IMR-90 (cell line): ENCODE measurements around the gene XPA. TPM values are rescaled to one million over a fixed set of nuclear protein-coding genes. Genes with fewer than 3 reads are reported as not detected.

ENCODE experiments used
- ATAC-seq: fragments of 200-7000 bp; cut with Tn5 transposase; 2 replicates; pipeline ENCODE4 v1.9.1; 2020; ENCODE audit warnings: low read depth, mild to moderate bottlenecking, moderate library complexity
- BruUV-seq: library from RNA; stranded (reverse); fragments of 400-500 nt; replicated peaks from 2 replicates; lab custom pipeline; 2021; lab: Mats Ljungman, UMichigan
- CTCF ChIA-PET: fragments of 300-600 bp; formaldehyde crosslinking; extraction: SDS; loops from one replicate; lab custom pipeline; 2021; ENCODE audit warnings: antibody characterized with exemption; lab: Yijun Ruan, JAX
- POLR2A ChIA-PET: fragments of 300-600 bp; sonication (Branson Sonifier 250); formaldehyde crosslinking; loops from one replicate; lab custom pipeline; 2022; ENCODE audit warnings: antibody characterized with exemption; ENCODE audit not compliant: unreplicated experiment; lab: Charles Lee
- DNase-seq: peaks from one replicate; pipeline ENCODE4 v3.0.0; 2013
- H2AFZ ChIP-seq: replicated peaks from 2 replicates; pipeline ENCODE3; 2013; ENCODE audit warnings: low read length, mild to moderate bottlenecking; ENCODE audit not compliant: poor library complexity
- H2AK5ac ChIP-seq: 2 replicates; pipeline ENCODE4 v1.6.1; 2013; ENCODE audit warnings: low read depth, low read length, inconsistent platforms
- H2AK9ac ChIP-seq: replicated peaks from 2 replicates; pipeline ENCODE3; 2013; ENCODE audit warnings: mild to moderate bottlenecking, low read depth, low read length, moderate library complexity; ENCODE audit not compliant: poor library complexity
- H2BK120ac ChIP-seq: 2 replicates; pipeline ENCODE4 v1.6.1; 2013; ENCODE audit warnings: low read depth, low read length, inconsistent platforms
- H2BK15ac ChIP-seq: 3 replicates; pipeline ENCODE4 v1.6.1; 2013; ENCODE audit warnings: low read depth, low read length, inconsistent platforms
- H2BK20ac ChIP-seq: 2 replicates; pipeline ENCODE4 v1.6.1; 2013; ENCODE audit warnings: low read depth, mild to moderate bottlenecking, inconsistent platforms, low read length, moderate library complexity
- H2BK5ac ChIP-seq: 2 replicates; pipeline ENCODE4 v1.6.1; 2013; ENCODE audit warnings: mild to moderate bottlenecking, low read depth, low read length, inconsistent platforms; ENCODE audit not compliant: poor library complexity, severe bottlenecking
- H3K14ac ChIP-seq: replicated peaks from 2 replicates; pipeline ENCODE4 v1.6.1; 2013; ENCODE audit warnings: low read depth, low read length, inconsistent platforms
- H3K18ac ChIP-seq: 2 replicates; pipeline ENCODE4 v1.6.1; 2013; ENCODE audit warnings: low read depth, low read length, control low read depth
- H3K23ac ChIP-seq: 2 replicates; pipeline ENCODE4 v1.6.1; 2013; ENCODE audit warnings: low read depth, low read length, inconsistent platforms
- H3K27ac ChIP-seq: 2 replicates; pipeline ENCODE4 v1.5.1; 2013; ENCODE audit warnings: mild to moderate bottlenecking, control low read depth, low read length; ENCODE audit not compliant: insufficient read depth
- H3K27me3 ChIP-seq: 2 replicates; pipeline ENCODE4 v1.6.1; 2013; ENCODE audit warnings: low read length; ENCODE audit not compliant: control insufficient read depth, insufficient read depth
- H3K36me3 ChIP-seq: 2 replicates; pipeline ENCODE4 v1.6.1; 2013; ENCODE audit warnings: low read length, mixed read lengths; ENCODE audit not compliant: control insufficient read depth, insufficient read depth
- H3K4ac ChIP-seq: 2 replicates; pipeline ENCODE4 v1.6.1; 2013; ENCODE audit warnings: low read depth, low read length, inconsistent platforms
- H3K4me1 ChIP-seq: 2 replicates; pipeline ENCODE4 v1.6.1; 2013; ENCODE audit warnings: low read length, mixed read lengths; ENCODE audit not compliant: control insufficient read depth, insufficient read depth
- H3K4me2 ChIP-seq: 2 replicates; pipeline ENCODE4 v1.6.1; 2013; ENCODE audit warnings: low read depth, mild to moderate bottlenecking, control low read depth, low read length, moderate library complexity
- H3K4me3 ChIP-seq: 2 replicates; pipeline ENCODE4 v1.5.1; 2013; ENCODE audit warnings: low read depth, mild to moderate bottlenecking, control low read depth, low read length, moderate library complexity; ENCODE audit not compliant: insufficient read depth
- H3K56ac ChIP-seq: 2 replicates; pipeline ENCODE4 v1.6.1; 2013; ENCODE audit warnings: low read length, inconsistent platforms; ENCODE audit not compliant: insufficient read depth; ENCODE audit errors: extremely low read depth
- H3K79me1 ChIP-seq, 2 experiments: 2 replicates each; pipeline ENCODE4 v1.6.1; 2013; ENCODE audit warnings: low read length in 2 of 2, inconsistent platforms in 1 of 2, low read depth in 1 of 2
- H3K9ac ChIP-seq: 2 replicates; pipeline ENCODE4 v1.6.1; 2013; ENCODE audit warnings: low read depth, low read length, control low read depth
- H3K9me1 ChIP-seq: 2 replicates; pipeline ENCODE4 v1.6.1; 2013; ENCODE audit warnings: low read length, inconsistent platforms; ENCODE audit not compliant: insufficient read depth
- H3K9me3 ChIP-seq: 2 replicates; pipeline ENCODE4 v1.6.1; 2013; ENCODE audit warnings: low read length; ENCODE audit not compliant: control insufficient read depth, insufficient read depth
- H4K20me1 ChIP-seq: 2 replicates; pipeline ENCODE4 v1.6.1; 2013; ENCODE audit warnings: low read length, inconsistent platforms; ENCODE audit not compliant: insufficient read depth
- H4K5ac ChIP-seq: 2 replicates; pipeline ENCODE4 v1.6.1; 2013; ENCODE audit warnings: mild to moderate bottlenecking, low read depth, low read length, control low read depth
- H4K8ac ChIP-seq, 2 experiments: 2 replicates each; pipeline ENCODE4 v1.6.1; 2013; ENCODE audit warnings: low read depth in 2 of 2, low read length in 2 of 2, control low read depth in 1 of 2, inconsistent platforms in 1 of 2
- H4K91ac ChIP-seq: 2 replicates; pipeline ENCODE4 v1.6.1; 2013; ENCODE audit warnings: low read depth, low read length, inconsistent platforms; ENCODE audit not compliant: insufficient read depth
- CHD1 ChIP-seq: IDR thresholded peaks from 2 replicates; pipeline ENCODE4 v1.6.1; 2012; ENCODE audit warnings: low read depth, low read length, improper control_type of control experiment
- FOS ChIP-seq: fragments of 150-350 bp; IDR thresholded peaks from 2 replicates; pipeline ENCODE4 v1.6.1; 2016; ENCODE audit warnings: low read depth, low read length
- RCOR1 ChIP-seq: IDR thresholded peaks from 2 replicates; pipeline ENCODE4 v1.6.1; 2012; ENCODE audit warnings: mild to moderate bottlenecking, low read length, improper control_type of control experiment; ENCODE audit not compliant: insufficient replicate concordance
- RFX5 ChIP-seq: IDR thresholded peaks from 2 replicates; pipeline ENCODE4 v1.8.0; 2012; ENCODE audit warnings: low read depth, mild to moderate bottlenecking, low read length, moderate library complexity
- SMC3 ChIP-seq: fragments of 150-350 bp; IDR thresholded peaks from 2 replicates; pipeline ENCODE4 v1.6.1; 2016; ENCODE audit warnings: low read depth, mild to moderate bottlenecking, antibody characterized with exemption, low read length, moderate library complexity
- WGBS, 2 experiments: methylation state at CpG; one replicate each; pipeline versions ENCODE4 v1.1.5 to v1.1.7; 2013; ENCODE audit warnings: missing lambda C conversion rate in 2 of 2; ENCODE audit not compliant: insufficient read length in 1 of 2; ENCODE audit errors: extremely low coverage in 2 of 2; 5-methylcytosine and 5-hydroxymethylcytosine counted together
- dilution Hi-C: fragments of 300-500 bp; cut with HindIII; formaldehyde crosslinking; loops from one replicate; pipeline ENCODE4 v1.14.3; 2018; ENCODE audit warnings: low sequenced_read_pairs; ENCODE audit not compliant: unreplicated experiment
- in situ Hi-C: fragments of 300-500 bp; cut with MboI; formaldehyde crosslinking; loops from 3 replicates; pipeline ENCODE4 v1.14.3; 2019; ENCODE audit warnings: low sequenced_read_pairs, inconsistent platforms, mixed read lengths
- intact Hi-C: fragments of 100-400 bp; cut with micrococcal nuclease; formaldehyde crosslinking; loops from 2 replicates; pipeline ENCODE4 v1.10.0; 2022
- polyA plus RNA-seq, 3 experiments: library from polyadenylated mRNA; depleted of rRNA; stranded (reverse); fragments of >200 nt; gene quantifications; 2 replicates each; pipeline ENCODE4 v1.2.3, GENCODE V29; 2012; ENCODE audit warnings: low replicate concordance in 1 of 3
- total RNA-seq: library from RNA; depleted of rRNA; stranded (reverse); fragments of >200 nt; gene quantifications from 2 replicates; pipeline ENCODE4 v1.2.3, GENCODE V29; 2012
- TF ChIP-seq, protein P1 (sequence below): fragments of 150-350 bp; IDR thresholded peaks from 2 replicates; pipeline ENCODE4 v1.6.1; 2016; ENCODE audit warnings: low read depth, mild to moderate bottlenecking, low read length, moderate library complexity, borderline replicate concordance
- TF ChIP-seq, protein P2 (sequence below): conservative IDR thresholded peaks from 2 replicates; pipeline ENCODE4 v1.5.1; 2012; ENCODE audit warnings: mild to moderate bottlenecking, low read depth, low read length, improper control_type of control experiment

XPA gene
- total and polyA plus RNA-seq, 2 of the 4 experiments (the other 2 are of a cell fraction) = 1.4 to 2.2 TPM

DNA sequence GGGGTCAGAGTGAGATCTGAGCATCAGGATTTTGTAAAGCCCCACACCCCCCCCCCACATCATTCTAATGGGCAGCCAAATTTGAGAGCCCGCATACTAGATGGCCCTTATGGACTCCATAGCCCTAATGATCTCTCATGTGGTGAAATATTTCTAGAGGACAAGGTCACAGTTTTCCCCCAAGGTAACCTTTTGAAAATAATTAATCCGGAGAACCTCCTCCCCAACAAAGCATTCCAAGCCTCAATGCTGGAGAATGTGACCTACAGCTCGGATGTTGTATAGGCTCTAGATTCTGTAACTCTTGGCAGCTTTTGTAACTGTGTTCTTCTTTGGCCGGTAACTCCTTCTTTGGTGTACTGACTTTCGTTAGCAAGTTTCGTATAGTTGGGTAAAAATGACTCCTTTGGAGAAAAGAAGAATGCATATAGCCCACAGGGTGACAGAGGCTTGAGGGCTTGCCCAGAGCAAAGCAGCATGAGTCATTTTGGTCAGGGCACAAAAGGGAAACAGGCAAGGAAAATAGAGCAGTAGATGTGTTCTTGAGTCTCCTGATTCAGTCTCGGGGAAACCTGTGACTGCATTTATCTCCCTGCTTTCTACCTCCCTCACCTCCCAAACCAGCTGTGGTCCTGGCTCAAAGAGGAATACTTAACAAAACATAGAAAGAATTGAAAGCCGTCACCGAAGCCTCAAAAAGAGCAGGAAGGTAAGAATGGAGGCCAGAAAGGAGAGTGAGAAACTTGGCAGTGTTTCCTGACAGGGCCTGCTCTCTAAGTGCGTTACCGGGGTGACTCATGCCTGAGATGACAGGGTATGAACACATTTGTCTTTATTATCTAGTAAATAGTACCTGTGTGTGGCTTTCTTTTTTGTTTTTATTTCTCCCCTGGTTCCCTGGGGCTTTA is 6.6 kb upstream of the XPA start:
- H3K9ac ChIP-seq = no peak overlapping the region
- H4K91ac ChIP-seq = no peak overlapping the region
- CTCF ChIA-PET = no interaction called here
- no peak overlapping the region for H2BK5ac ChIP-seq
- H2AFZ ChIP-seq = no peak overlapping the region
- in situ Hi-C loops (no loop called here), dilution Hi-C loops (no loop called here), intact Hi-C loops (no loop called here)
- no TSS peak for BruUV-seq
- TF ChIP-seq, protein P1, sequence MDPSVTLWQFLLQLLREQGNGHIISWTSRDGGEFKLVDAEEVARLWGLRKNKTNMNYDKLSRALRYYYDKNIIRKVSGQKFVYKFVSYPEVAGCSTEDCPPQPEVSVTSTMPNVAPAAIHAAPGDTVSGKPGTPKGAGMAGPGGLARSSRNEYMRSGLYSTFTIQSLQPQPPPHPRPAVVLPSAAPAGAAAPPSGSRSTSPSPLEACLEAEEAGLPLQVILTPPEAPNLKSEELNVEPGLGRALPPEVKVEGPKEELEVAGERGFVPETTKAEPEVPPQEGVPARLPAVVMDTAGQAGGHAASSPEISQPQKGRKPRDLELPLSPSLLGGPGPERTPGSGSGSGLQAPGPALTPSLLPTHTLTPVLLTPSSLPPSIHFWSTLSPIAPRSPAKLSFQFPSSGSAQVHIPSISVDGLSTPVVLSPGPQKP = no peak
- TF ChIP-seq FOS (peak; percentile 47), RFX5 (no peak), SMC3 (no peak), CHD1 (no peak), RCOR1 (no peak)
- TF ChIP-seq, protein P2, sequence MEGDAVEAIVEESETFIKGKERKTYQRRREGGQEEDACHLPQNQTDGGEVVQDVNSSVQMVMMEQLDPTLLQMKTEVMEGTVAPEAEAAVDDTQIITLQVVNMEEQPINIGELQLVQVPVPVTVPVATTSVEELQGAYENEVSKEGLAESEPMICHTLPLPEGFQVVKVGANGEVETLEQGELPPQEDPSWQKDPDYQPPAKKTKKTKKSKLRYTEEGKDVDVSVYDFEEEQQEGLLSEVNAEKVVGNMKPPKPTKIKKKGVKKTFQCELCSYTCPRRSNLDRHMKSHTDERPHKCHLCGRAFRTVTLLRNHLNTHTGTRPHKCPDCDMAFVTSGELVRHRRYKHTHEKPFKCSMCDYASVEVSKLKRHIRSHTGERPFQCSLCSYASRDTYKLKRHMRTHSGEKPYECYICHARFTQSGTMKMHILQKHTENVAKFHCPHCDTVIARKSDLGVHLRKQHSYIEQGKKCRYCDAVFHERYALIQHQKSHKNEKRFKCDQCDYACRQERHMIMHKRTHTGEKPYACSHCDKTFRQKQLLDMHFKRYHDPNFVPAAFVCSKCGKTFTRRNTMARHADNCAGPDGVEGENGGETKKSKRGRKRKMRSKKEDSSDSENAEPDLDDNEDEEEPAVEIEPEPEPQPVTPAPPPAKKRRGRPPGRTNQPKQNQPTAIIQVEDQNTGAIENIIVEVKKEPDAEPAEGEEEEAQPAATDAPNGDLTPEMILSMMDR = no peak
- no CpG with 5 or more reads among the region's 11 CpGs for WGBS, 2 experiments
- H2BK20ac ChIP-seq = no peak overlapping the region
- no peak overlapping the region for H4K5ac ChIP-seq
- no peak overlapping the region for H2AK5ac ChIP-seq
- no peak overlapping the region for H2BK120ac ChIP-seq
- no peaks in the 10 kb centered on the region for H3K9me1 ChIP-seq
- peaks cover 3% of the 10 kb centered on the region for H3K4me1 ChIP-seq
- no peak overlapping the region for H3K18ac ChIP-seq
- DNase-seq = peak; percentile 80
- H3K4ac ChIP-seq = no peak overlapping the region
- no peak overlapping the region for H3K4me3 ChIP-seq
- H3K36me3 ChIP-seq = no peaks in the 10 kb centered on the region
- no peak overlapping the region for H3K56ac ChIP-seq
- H3K23ac ChIP-seq = no peak overlapping the region
- peak; percentile 90 for ATAC-seq
- no peak overlapping the region for H3K27ac ChIP-seq
- POLR2A ChIA-PET = no interaction called here
- peak overlapping the region; percentile 18; the same call in 1 of the 2 replicates for H3K4me2 ChIP-seq
- no peaks in the 10 kb centered on the region for H3K79me1 ChIP-seq
- no peak overlapping the region for H3K14ac ChIP-seq
- H4K20me1 ChIP-seq = no peaks in the 10 kb centered on the region
- H3K27me3 ChIP-seq = peaks cover 7% of the 10 kb centered on the region
- no peak overlapping the region for H2AK9ac ChIP-seq
- H3K9me3 ChIP-seq = no peaks in the 10 kb centered on the region
- H4K8ac ChIP-seq = no peak overlapping the region
- no peak overlapping the region for H2BK15ac ChIP-seq
